IMR-90 (cell line): ENCODE measurements around the gene SORCS1. TPM values are rescaled to one million over a fixed set of nuclear protein-coding genes. Genes with fewer than 3 reads are reported as not detected.

Experiments
- ATAC-seq: fragments of 200-7000 bp; cut with Tn5 transposase; 2 replicates; pipeline ENCODE4 v1.9.1; 2020; ENCODE audit warnings: low read depth, mild to moderate bottlenecking, moderate library complexity
- BruUV-seq: library from RNA; stranded (reverse); fragments of 400-500 nt; replicated peaks from 2 replicates; lab custom pipeline; 2021; lab: Mats Ljungman, UMichigan
- CTCF ChIA-PET: fragments of 300-600 bp; formaldehyde crosslinking; extraction: SDS; loops from one replicate; lab custom pipeline; 2021; ENCODE audit warnings: antibody characterized with exemption; lab: Yijun Ruan, JAX
- POLR2A ChIA-PET: fragments of 300-600 bp; sonication (Branson Sonifier 250); formaldehyde crosslinking; loops from one replicate; lab custom pipeline; 2022; ENCODE audit warnings: antibody characterized with exemption; ENCODE audit not compliant: unreplicated experiment; lab: Charles Lee
- DNase-seq: peaks from one replicate; pipeline ENCODE4 v3.0.0; 2013
- H2AFZ ChIP-seq: replicated peaks from 2 replicates; pipeline ENCODE3; 2013; ENCODE audit warnings: low read length, mild to moderate bottlenecking; ENCODE audit not compliant: poor library complexity
- H2AK5ac ChIP-seq: 2 replicates; pipeline ENCODE4 v1.6.1; 2013; ENCODE audit warnings: low read depth, low read length, inconsistent platforms
- H2AK9ac ChIP-seq: replicated peaks from 2 replicates; pipeline ENCODE3; 2013; ENCODE audit warnings: mild to moderate bottlenecking, low read depth, low read length, moderate library complexity; ENCODE audit not compliant: poor library complexity
- H2BK120ac ChIP-seq: 2 replicates; pipeline ENCODE4 v1.6.1; 2013; ENCODE audit warnings: low read depth, low read length, inconsistent platforms
- H2BK15ac ChIP-seq: 3 replicates; pipeline ENCODE4 v1.6.1; 2013; ENCODE audit warnings: low read depth, low read length, inconsistent platforms
- H2BK20ac ChIP-seq: 2 replicates; pipeline ENCODE4 v1.6.1; 2013; ENCODE audit warnings: low read depth, mild to moderate bottlenecking, inconsistent platforms, low read length, moderate library complexity
- H2BK5ac ChIP-seq: 2 replicates; pipeline ENCODE4 v1.6.1; 2013; ENCODE audit warnings: mild to moderate bottlenecking, low read depth, low read length, inconsistent platforms; ENCODE audit not compliant: poor library complexity, severe bottlenecking
- H3K14ac ChIP-seq: replicated peaks from 2 replicates; pipeline ENCODE4 v1.6.1; 2013; ENCODE audit warnings: low read depth, low read length, inconsistent platforms
- H3K18ac ChIP-seq: 2 replicates; pipeline ENCODE4 v1.6.1; 2013; ENCODE audit warnings: low read depth, low read length, control low read depth
- H3K23ac ChIP-seq: 2 replicates; pipeline ENCODE4 v1.6.1; 2013; ENCODE audit warnings: low read depth, low read length, inconsistent platforms
- H3K27ac ChIP-seq: 2 replicates; pipeline ENCODE4 v1.5.1; 2013; ENCODE audit warnings: mild to moderate bottlenecking, control low read depth, low read length; ENCODE audit not compliant: insufficient read depth
- H3K27me3 ChIP-seq: 2 replicates; pipeline ENCODE4 v1.6.1; 2013; ENCODE audit warnings: low read length; ENCODE audit not compliant: control insufficient read depth, insufficient read depth
- H3K36me3 ChIP-seq: 2 replicates; pipeline ENCODE4 v1.6.1; 2013; ENCODE audit warnings: low read length, mixed read lengths; ENCODE audit not compliant: control insufficient read depth, insufficient read depth
- H3K4ac ChIP-seq: 2 replicates; pipeline ENCODE4 v1.6.1; 2013; ENCODE audit warnings: low read depth, low read length, inconsistent platforms
- H3K4me1 ChIP-seq: 2 replicates; pipeline ENCODE4 v1.6.1; 2013; ENCODE audit warnings: low read length, mixed read lengths; ENCODE audit not compliant: control insufficient read depth, insufficient read depth
- H3K4me2 ChIP-seq: 2 replicates; pipeline ENCODE4 v1.6.1; 2013; ENCODE audit warnings: low read depth, mild to moderate bottlenecking, control low read depth, low read length, moderate library complexity
- H3K4me3 ChIP-seq: 2 replicates; pipeline ENCODE4 v1.5.1; 2013; ENCODE audit warnings: low read depth, mild to moderate bottlenecking, control low read depth, low read length, moderate library complexity; ENCODE audit not compliant: insufficient read depth
- H3K56ac ChIP-seq: 2 replicates; pipeline ENCODE4 v1.6.1; 2013; ENCODE audit warnings: low read length, inconsistent platforms; ENCODE audit not compliant: insufficient read depth; ENCODE audit errors: extremely low read depth
- H3K79me1 ChIP-seq, 2 experiments: 2 replicates each; pipeline ENCODE4 v1.6.1; 2013; ENCODE audit warnings: low read length in 2 of 2, inconsistent platforms in 1 of 2, low read depth in 1 of 2
- H3K9ac ChIP-seq: 2 replicates; pipeline ENCODE4 v1.6.1; 2013; ENCODE audit warnings: low read depth, low read length, control low read depth
- H3K9me1 ChIP-seq: 2 replicates; pipeline ENCODE4 v1.6.1; 2013; ENCODE audit warnings: low read length, inconsistent platforms; ENCODE audit not compliant: insufficient read depth
- H3K9me3 ChIP-seq: 2 replicates; pipeline ENCODE4 v1.6.1; 2013; ENCODE audit warnings: low read length; ENCODE audit not compliant: control insufficient read depth, insufficient read depth
- H4K20me1 ChIP-seq: 2 replicates; pipeline ENCODE4 v1.6.1; 2013; ENCODE audit warnings: low read length, inconsistent platforms; ENCODE audit not compliant: insufficient read depth
- H4K5ac ChIP-seq: 2 replicates; pipeline ENCODE4 v1.6.1; 2013; ENCODE audit warnings: mild to moderate bottlenecking, low read depth, low read length, control low read depth
- H4K8ac ChIP-seq, 2 experiments: 2 replicates each; pipeline ENCODE4 v1.6.1; 2013; ENCODE audit warnings: low read depth in 2 of 2, low read length in 2 of 2, control low read depth in 1 of 2, inconsistent platforms in 1 of 2
- H4K91ac ChIP-seq: 2 replicates; pipeline ENCODE4 v1.6.1; 2013; ENCODE audit warnings: low read depth, low read length, inconsistent platforms; ENCODE audit not compliant: insufficient read depth
- NFE2L2 ChIP-seq: fragments of 150-350 bp; IDR thresholded peaks from 2 replicates; pipeline ENCODE4 v1.6.1; 2016; ENCODE audit warnings: low read depth, mild to moderate bottlenecking, low read length
- WGBS, 2 experiments: methylation state at CpG; one replicate each; pipeline versions ENCODE4 v1.1.5 to v1.1.7; 2013; ENCODE audit warnings: missing lambda C conversion rate in 2 of 2; ENCODE audit not compliant: insufficient read length in 1 of 2; ENCODE audit errors: extremely low coverage in 2 of 2; 5-methylcytosine and 5-hydroxymethylcytosine counted together
- dilution Hi-C: fragments of 300-500 bp; cut with HindIII; formaldehyde crosslinking; loops from one replicate; pipeline ENCODE4 v1.14.3; 2018; ENCODE audit warnings: low sequenced_read_pairs; ENCODE audit not compliant: unreplicated experiment
- in situ Hi-C: fragments of 300-500 bp; cut with MboI; formaldehyde crosslinking; loops from 3 replicates; pipeline ENCODE4 v1.14.3; 2019; ENCODE audit warnings: low sequenced_read_pairs, inconsistent platforms, mixed read lengths
- intact Hi-C: fragments of 100-400 bp; cut with micrococcal nuclease; formaldehyde crosslinking; loops from 2 replicates; pipeline ENCODE4 v1.10.0; 2022
- polyA plus RNA-seq, 3 experiments: library from polyadenylated mRNA; depleted of rRNA; stranded (reverse); fragments of >200 nt; gene quantifications; 2 replicates each; pipeline ENCODE4 v1.2.3, GENCODE V29; 2012; ENCODE audit warnings: low replicate concordance in 1 of 3
- total RNA-seq: library from RNA; depleted of rRNA; stranded (reverse); fragments of >200 nt; gene quantifications from 2 replicates; pipeline ENCODE4 v1.2.3, GENCODE V29; 2012

Gene SORCS1
- total and polyA plus RNA-seq, 2 of the 4 experiments (the other 2 are of a cell fraction): under 0.01 TPM; not detected in 1

- in situ Hi-C loops (no loop called here), intact Hi-C loops (no loop called here), dilution Hi-C loops (no loop called here)
- Histone ChIP-seq H3K9ac (no peak overlapping the region), H2BK20ac (no peak overlapping the region), H2BK5ac (no peak overlapping the region), H4K5ac (no peak overlapping the region), H4K8ac (no peak overlapping the region), H2AK9ac (no peak overlapping the region), H3K23ac (no peak overlapping the region), H3K27ac (no peak overlapping the region), H3K27me3 (no peaks in the 10 kb centered on the region), H3K4me3 (no peak overlapping the region), H2AFZ (no peak overlapping the region), H3K9me1 (no peaks in the 10 kb centered on the region), H3K9me3 (peaks cover 8% of the 10 kb centered on the region), H2BK120ac (no peak overlapping the region), H2BK15ac (no peak overlapping the region), H3K4ac (no peak overlapping the region), H3K36me3 (no peaks in the 10 kb centered on the region), H2AK5ac (no peak overlapping the region), H3K56ac (no peak overlapping the region), H4K91ac (no peak overlapping the region), H3K4me1 (no peaks in the 10 kb centered on the region), H3K79me1 (no peaks in the 10 kb centered on the region), H3K18ac (no peak overlapping the region), H3K14ac (no peak overlapping the region), H4K20me1 (no peaks in the 10 kb centered on the region), H3K4me2 (no peak overlapping the region)
- no CpG with 5 or more reads among the region's 5 CpGs for WGBS, 2 experiments
- ChIA-PET POLR2A (no interaction called here), CTCF (no interaction called here)
- no peak for TF ChIP-seq NFE2L2
- ATAC-seq (no peak), DNase-seq (no peak)
- no TSS peak for BruUV-seq
Observed at GRCh38 chr10:106941297-106942034, 223.0 kb downstream of the SORCS1 start.
